ENCODE measurements around the gene ALDH1B1.

The ALDH1B1 gene

DNA sequence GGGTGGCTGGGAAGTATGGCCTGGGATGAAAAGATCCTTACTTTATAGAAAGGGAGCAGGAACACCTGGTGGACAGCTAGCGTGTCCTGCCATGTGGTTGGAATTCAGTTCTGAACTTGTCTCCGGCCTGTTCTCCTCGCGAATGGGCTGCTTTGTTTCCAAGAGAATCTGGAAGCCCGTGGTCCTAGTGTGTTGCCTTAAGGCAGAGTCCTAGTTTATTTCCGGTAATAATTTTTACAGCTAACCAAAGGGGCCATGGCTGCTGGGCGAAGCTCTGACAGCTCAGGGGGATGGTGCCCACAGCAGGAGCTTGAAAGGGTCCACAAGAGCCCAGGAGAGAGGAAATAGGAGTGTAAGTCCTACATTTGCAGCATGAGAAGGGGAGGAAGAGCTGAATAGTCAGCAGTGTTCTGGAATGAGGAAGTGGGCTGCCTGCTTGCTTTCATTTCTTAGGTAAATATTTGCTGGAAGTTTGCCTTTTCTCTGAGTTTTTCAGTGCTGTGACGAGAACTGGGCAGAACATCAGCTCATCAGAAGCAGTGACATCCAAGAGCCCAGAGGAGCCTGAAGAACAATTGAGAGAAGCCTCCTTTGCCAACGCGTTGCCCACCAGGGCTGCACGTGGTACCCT lies 44.8 kb downstream of the ALDH1B1 start:
- no peak overlapping the region for H3K4me3 ChIP-seq (replicated peaks; ENCODE audit: low read depth, low read length)
- TF ChIP-seq, protein P1, sequence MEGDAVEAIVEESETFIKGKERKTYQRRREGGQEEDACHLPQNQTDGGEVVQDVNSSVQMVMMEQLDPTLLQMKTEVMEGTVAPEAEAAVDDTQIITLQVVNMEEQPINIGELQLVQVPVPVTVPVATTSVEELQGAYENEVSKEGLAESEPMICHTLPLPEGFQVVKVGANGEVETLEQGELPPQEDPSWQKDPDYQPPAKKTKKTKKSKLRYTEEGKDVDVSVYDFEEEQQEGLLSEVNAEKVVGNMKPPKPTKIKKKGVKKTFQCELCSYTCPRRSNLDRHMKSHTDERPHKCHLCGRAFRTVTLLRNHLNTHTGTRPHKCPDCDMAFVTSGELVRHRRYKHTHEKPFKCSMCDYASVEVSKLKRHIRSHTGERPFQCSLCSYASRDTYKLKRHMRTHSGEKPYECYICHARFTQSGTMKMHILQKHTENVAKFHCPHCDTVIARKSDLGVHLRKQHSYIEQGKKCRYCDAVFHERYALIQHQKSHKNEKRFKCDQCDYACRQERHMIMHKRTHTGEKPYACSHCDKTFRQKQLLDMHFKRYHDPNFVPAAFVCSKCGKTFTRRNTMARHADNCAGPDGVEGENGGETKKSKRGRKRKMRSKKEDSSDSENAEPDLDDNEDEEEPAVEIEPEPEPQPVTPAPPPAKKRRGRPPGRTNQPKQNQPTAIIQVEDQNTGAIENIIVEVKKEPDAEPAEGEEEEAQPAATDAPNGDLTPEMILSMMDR (IDR thresholded peaks at IDR 0.05; ENCODE audit: low read depth, low read length, missing control alignments), result no peak
- no peak for DNase-seq (ENCODE audit: extremely low read depth, low read depth)

DNA sequence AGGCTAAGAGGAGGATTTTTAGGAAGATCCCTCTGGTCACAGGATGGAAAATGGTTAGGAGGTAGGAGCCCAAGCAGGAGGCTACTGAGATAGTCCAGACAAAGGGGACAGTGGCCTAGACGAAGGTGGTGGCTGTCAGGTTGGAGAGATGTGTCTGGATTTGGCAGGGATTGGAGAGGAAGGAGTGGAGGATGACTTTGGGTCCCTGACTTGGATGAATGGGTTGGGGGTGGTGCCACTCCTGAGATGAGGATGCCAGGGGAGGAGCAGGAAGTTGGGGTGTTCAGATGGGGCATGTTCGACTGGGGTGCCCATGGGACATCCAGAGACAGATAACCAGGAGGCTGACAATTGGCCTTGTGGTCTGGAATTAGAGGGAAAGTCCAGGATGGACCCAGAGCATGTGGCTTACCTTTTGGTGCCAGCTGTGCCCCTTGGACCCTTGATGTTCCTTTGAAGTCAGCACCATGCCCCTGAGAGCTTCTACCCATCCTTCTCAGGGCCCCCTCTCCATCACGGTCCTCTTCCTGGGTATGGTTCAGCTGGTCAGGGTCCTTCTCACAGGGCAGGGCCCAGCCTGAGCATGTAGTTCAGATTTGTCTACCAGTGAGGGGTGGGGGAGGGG lies 46.9 kb downstream of the ALDH1B1 start:
- no peak for DNase-seq (ENCODE audit: extremely low read depth, low read depth)
- TF ChIP-seq, protein P1 (IDR thresholded peaks at IDR 0.05; ENCODE audit: low read depth, low read length, missing control alignments), result no peak
- H3K4me3 ChIP-seq (replicated peaks; ENCODE audit: low read depth, low read length), result no peak overlapping the region

DNA sequence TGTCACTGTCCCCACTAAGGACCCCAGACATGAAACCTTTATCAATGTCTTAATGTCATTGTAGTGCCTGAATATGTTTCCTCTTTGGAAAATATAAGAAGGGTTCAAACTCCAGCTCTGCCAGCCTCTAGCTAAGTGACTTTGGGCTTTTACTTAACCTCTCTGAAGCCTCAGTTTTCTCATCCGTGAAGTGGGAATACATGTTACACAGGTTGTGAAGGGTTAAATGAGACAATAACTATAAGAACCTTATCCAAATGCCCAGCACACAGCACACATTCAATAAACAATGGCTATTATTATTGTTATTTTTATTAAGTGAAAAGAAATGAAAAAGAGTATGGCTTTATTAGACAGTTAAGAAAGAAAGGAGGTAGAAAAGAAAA lies 47.4 kb downstream of the ALDH1B1 start:
- TF ChIP-seq, protein P1 (IDR thresholded peaks at IDR 0.05; ENCODE audit: low read depth, low read length, missing control alignments), result no peak
- DNase-seq (ENCODE audit: extremely low read depth, low read depth), result no peak
- H3K4me3 ChIP-seq (replicated peaks; ENCODE audit: low read depth, low read length), result no peak overlapping the region

DNA sequence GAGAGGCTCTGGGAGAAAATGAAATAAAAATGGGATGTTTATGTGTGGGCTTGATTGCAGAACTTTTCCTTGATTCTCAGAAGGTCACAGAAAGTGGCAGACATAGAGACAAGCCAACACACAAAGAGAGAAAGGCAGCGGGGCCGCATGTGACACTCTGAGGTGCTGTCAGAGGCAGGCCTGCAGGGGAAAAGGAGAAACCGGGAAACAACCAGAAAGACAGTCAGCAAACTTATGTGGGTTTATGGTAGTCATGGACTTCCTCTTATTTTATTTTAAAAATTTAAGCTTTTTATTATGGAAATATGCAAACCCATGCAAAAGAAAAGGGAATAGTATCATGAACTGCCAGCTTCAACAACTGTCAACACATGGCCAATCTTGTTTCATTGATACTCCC lies 48.0 kb downstream of the ALDH1B1 start:
- no peak overlapping the region for H3K4me3 ChIP-seq (replicated peaks; ENCODE audit: low read depth, low read length)
- TF ChIP-seq, protein P1 (IDR thresholded peaks at IDR 0.05; ENCODE audit: low read depth, low read length, missing control alignments), result no peak
- no peak for DNase-seq (ENCODE audit: extremely low read depth, low read depth)

DNA sequence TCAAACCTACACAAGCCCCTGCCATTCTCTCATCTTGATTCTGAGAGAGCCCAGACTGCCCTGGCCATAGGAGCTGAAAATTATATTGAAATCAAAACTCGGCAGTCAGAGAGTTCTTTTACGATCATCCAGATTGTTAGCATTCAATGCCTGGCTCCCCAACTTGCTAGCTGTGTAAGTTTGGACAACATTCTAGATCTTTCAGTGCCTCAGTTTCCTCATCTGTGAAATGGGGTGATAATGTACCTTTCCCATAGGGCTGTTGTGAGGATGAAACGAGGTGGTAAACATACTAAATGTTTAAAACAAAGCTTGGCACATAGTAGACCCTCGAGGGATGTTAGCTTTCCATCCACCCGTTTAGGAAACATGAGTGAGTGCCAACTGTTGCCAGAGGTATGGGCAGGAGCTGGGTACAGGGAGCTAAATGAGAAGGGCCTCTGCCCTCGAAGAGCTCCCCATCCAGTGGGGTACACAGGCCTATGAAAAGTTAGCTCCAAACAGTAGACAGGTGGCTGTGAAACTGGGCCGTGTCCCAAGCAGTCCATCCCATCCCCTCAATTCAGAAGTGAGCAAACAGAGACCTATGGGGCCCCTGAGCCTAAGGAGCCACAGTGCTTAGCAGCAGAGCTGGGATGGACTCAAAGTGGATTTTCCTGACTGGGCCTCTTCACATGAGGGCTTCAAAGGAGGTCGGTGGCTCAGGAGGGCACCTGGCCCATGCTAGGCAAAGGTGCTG lies 49.0 kb downstream of the ALDH1B1 start:
- DNase-seq (ENCODE audit: extremely low read depth, low read depth), result no peak
- TF ChIP-seq, protein P1 (IDR thresholded peaks at IDR 0.05; ENCODE audit: low read depth, low read length, missing control alignments), result no peak
- no peak overlapping the region for H3K4me3 ChIP-seq (replicated peaks; ENCODE audit: low read depth, low read length)

DNA sequence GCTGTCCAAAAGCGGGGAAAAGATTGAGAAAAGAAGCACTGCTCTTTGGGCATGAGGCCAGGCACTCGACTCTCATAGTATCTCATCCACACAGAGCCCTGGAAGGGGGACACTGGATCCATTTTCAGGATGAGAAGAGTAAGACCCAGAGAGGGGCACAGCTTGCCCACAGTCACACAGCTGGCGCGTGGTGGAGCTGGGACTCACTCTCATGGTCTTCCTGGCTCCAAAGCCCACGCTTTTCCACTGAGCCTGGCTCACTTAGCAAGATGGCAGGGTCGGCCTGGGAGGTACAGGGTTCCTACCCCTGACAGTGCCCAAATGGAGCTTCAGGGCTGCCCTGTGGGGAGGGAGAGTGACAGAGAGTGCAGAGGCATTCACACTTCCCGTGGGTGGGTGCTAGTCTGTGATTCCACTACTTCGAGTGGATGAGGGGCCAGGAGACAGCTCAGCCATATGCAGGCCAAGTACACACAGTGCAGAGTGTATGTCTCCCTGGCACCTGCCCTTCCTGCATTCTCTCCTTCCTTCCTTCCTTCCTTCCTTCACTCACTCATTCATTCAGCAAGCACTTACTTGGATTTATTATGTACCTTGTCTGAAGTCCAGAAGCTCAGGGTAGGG lies 50.1 kb downstream of the ALDH1B1 start:
- no peak for DNase-seq (ENCODE audit: extremely low read depth, low read depth)
- TF ChIP-seq, protein P1 (IDR thresholded peaks at IDR 0.05; ENCODE audit: low read depth, low read length, missing control alignments), result no peak
- H3K4me3 ChIP-seq (replicated peaks; ENCODE audit: low read depth, low read length), result no peak overlapping the region

Measured in HFF-Myc (cell line).